Measurements from ENCODE around the gene TAX1BP3. TPM values are rescaled to one million over a fixed set of nuclear protein-coding genes. Genes with fewer than 3 reads are reported as not detected.
A peak's percentile ranks its signal among the peaks of the same experiment; 100 is the strongest.

Gene TAX1BP3
- total and polyA plus RNA-seq, 2 of the 4 experiments (the other 2 are of a cell fraction) = 146 to 176 TPM

DNA sequence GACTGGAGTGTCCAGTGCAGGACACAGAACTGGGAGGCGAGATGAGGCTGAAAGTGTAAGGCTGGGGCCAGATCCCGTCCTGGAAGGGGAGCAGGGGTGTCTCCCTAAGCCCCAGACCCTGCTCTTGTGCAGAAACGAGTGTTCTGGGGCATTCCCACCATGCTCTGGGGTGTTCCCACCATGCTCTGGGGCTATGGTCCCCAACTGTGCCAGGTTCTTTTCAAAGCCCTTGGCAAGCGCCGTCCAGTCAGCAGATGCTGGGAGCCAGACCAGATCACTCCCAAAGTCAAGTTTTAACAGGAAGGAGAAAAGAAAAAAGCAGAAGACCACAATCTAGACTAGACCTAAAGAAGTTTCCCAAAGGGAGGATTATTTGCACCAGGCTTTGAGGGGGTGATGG, 2.5 kb downstream of the TAX1BP3 start:
- dilution Hi-C loops (cut with HindIII; ENCODE audit: low sequenced_read_pairs, unreplicated experiment) = no loop called here
- H4K20me1 ChIP-seq (ENCODE audit: insufficient read depth, low read length) = peaks cover 56% of the 10 kb centered on the region

More for the DNA sequence above, 2.5 kb downstream of the TAX1BP3 start:
- Histone ChIP-seq H2BK15ac (ENCODE audit: low read depth, low read length) (no peak overlapping the region), H3K23ac (ENCODE audit: low read depth, low read length) (peak overlapping the region; percentile 40; the same call in 1 of the 2 replicates), H2AK9ac (replicated peaks; ENCODE audit: low read depth, low read length, poor library complexity) (peak overlapping the region; percentile 44), H3K18ac (ENCODE audit: low read depth, low read length) (no peak overlapping the region), H3K14ac (replicated peaks; ENCODE audit: low read depth, low read length) (no peak overlapping the region; the same call in 1 of the 2 replicates), H3K9me1 (ENCODE audit: insufficient read depth, low read length) (peaks cover 13% of the 10 kb centered on the region), H4K8ac (ENCODE audit: low read depth in 2 of 2, low read length in 2 of 2) (peak overlapping the region in 1 of 2 experiments; percentile 33; a peak in 1 of 4 replicates), H4K5ac (ENCODE audit: low read depth, low read length) (no peak overlapping the region), H2BK20ac (ENCODE audit: low read depth, low read length) (no peak overlapping the region), H3K9me3 (ENCODE audit: control insufficient read depth, insufficient read depth, low read length) (no peaks in the 10 kb centered on the region), H4K91ac (ENCODE audit: insufficient read depth, low read depth, low read length) (no peak overlapping the region), H3K36me3 (ENCODE audit: control insufficient read depth, insufficient read depth, low read length) (peaks cover 42% of the 10 kb centered on the region), H2BK120ac (ENCODE audit: low read depth, low read length) (no peak overlapping the region), H3K27ac (ENCODE audit: insufficient read depth, low read length) (no peak overlapping the region), H3K79me1 (ENCODE audit: low read depth in 1 of 2, low read length in 2 of 2) (peaks cover 6 to 63% of the 10 kb centered on the region in 2 experiments; a peak in 3 of 4 replicates), H3K4ac (ENCODE audit: low read depth, low read length) (no peak overlapping the region), H3K56ac (ENCODE audit: extremely low read depth, insufficient read depth, low read length) (no peak overlapping the region), H2AFZ (replicated peaks; ENCODE audit: low read length, poor library complexity) (peak overlapping the region; percentile 37), H3K4me3 (ENCODE audit: insufficient read depth, low read depth, low read length) (no peak overlapping the region), H2AK5ac (ENCODE audit: low read depth, low read length) (no peak overlapping the region; the same call in 1 of the 2 replicates), H3K9ac (ENCODE audit: low read depth, low read length) (no peak overlapping the region), H3K4me1 (ENCODE audit: control insufficient read depth, insufficient read depth, low read length) (peaks cover 10% of the 10 kb centered on the region), H3K4me2 (ENCODE audit: low read depth, low read length) (no peak overlapping the region; the same call in 1 of the 2 replicates), H2BK5ac (ENCODE audit: low read depth, low read length, poor library complexity, severe bottlenecking) (no peak overlapping the region), H3K27me3 (ENCODE audit: control insufficient read depth, insufficient read depth, low read length) (no peaks in the 10 kb centered on the region)
- DNase-seq (no peak), ATAC-seq (ENCODE audit: low read depth) (no peak)
- BruUV-seq (replicated peaks) = TSS peak; percentile 20
- intact Hi-C loops (cut with micrococcal nuclease) = loop anchor here (5.0 kb wide), 1 partner anchor 56 kb away; the partner anchor contains the start of gene HASPIN
- ChIA-PET POLR2A (ENCODE audit: unreplicated experiment) (no interaction called here), CTCF (no interaction called here)
- TF ChIP-seq, protein P1, sequence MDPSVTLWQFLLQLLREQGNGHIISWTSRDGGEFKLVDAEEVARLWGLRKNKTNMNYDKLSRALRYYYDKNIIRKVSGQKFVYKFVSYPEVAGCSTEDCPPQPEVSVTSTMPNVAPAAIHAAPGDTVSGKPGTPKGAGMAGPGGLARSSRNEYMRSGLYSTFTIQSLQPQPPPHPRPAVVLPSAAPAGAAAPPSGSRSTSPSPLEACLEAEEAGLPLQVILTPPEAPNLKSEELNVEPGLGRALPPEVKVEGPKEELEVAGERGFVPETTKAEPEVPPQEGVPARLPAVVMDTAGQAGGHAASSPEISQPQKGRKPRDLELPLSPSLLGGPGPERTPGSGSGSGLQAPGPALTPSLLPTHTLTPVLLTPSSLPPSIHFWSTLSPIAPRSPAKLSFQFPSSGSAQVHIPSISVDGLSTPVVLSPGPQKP (IDR thresholded peaks at IDR 0.05; ENCODE audit: borderline replicate concordance, low read depth, low read length) = no peak
- TF ChIP-seq CHD1 (IDR thresholded peaks at IDR 0.05; ENCODE audit: low read depth, low read length) (no peak), NFE2L2 (IDR thresholded peaks at IDR 0.05; ENCODE audit: low read depth, low read length) (no peak), BHLHE40 (IDR thresholded peaks at IDR 0.05; ENCODE audit: low read depth, low read length) (no peak), CTCF (conservative IDR thresholded peaks at IDR 0.05; ENCODE audit: low read depth, low read length) (no peak), FOS (IDR thresholded peaks at IDR 0.05; ENCODE audit: low read depth, low read length) (no peak), CEBPB (IDR thresholded peaks at IDR 0.05; ENCODE audit: low read depth, low read length) (no peak), RAD21 (IDR thresholded peaks at IDR 0.05; ENCODE audit: low read length) (no peak), MXI1 (IDR thresholded peaks at IDR 0.05; ENCODE audit: borderline replicate concordance, low read depth, low read length) (no peak)
- TF ChIP-seq, protein P2, sequence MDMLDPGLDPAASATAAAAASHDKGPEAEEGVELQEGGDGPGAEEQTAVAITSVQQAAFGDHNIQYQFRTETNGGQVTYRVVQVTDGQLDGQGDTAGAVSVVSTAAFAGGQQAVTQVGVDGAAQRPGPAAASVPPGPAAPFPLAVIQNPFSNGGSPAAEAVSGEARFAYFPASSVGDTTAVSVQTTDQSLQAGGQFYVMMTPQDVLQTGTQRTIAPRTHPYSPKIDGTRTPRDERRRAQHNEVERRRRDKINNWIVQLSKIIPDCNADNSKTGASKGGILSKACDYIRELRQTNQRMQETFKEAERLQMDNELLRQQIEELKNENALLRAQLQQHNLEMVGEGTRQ (IDR thresholded peaks at IDR 0.05; ENCODE audit: low read depth, low read length) = no peak
- no CpG with 5 or more reads among the region's 5 CpGs for WGBS, 2 experiments (ENCODE audit: extremely low coverage in 2 of 2, insufficient read length in 1 of 2)
- in situ Hi-C loops (cut with MboI; ENCODE audit: low sequenced_read_pairs) = no loop called here

Data from IMR-90 (cell line).